HepG2 (cell line): ENCODE measurements around the gene CFTR. TPM values are rescaled to one million over a fixed set of nuclear protein-coding genes. Genes with fewer than 3 reads are reported as not detected.

Source experiments
- ATAC-seq: fragments of 200-7000 bp; cut with Tn5 transposase; 3 replicates; pipeline ENCODE4 v1.9.1; 2020; ENCODE audit warnings: mild to moderate bottlenecking, moderate library complexity
- BruUV-seq: library from RNA; stranded (reverse); fragments of 400-500 nt; replicated peaks from 2 replicates; lab custom pipeline; 2021; lab: Mats Ljungman, UMichigan
- CTCF ChIA-PET: fragments of 300-600 bp; formaldehyde crosslinking; extraction: SDS; loops from one replicate; lab custom pipeline; 2021; ENCODE audit warnings: low total read pairs, inconsistent platforms, low intra/inter-chr PET ratio; lab: Yijun Ruan, JAX
- POLR2A ChIA-PET: fragments of 350-600 bp; sonication (Branson Sonifier 250); formaldehyde crosslinking; loops from one replicate; lab custom pipeline; 2020; ENCODE audit warnings: antibody characterized with exemption, inconsistent platforms; lab: Yijun Ruan, JAX
- DNase-seq: peaks from one replicate; pipeline ENCODE4 v3.0.0-alpha.2; 2015; ENCODE audit warnings: low spot score
- FAIRE-seq: peaks from 3 replicates; lab custom pipeline; 2011; peaks lifted over from hg19 to GRCh38; lab: Jason Lieb, UNC
- H2AFZ ChIP-seq: one replicate; pipeline ENCODE4 v1.6.1; 2011; ENCODE audit warnings: low read length, inconsistent platforms
- H3K27ac ChIP-seq: fragments of 300-600 bp; 3 replicates; pipeline ENCODE4 v1.8.0; 2011; ENCODE audit warnings: mixed run types, mild to moderate bottlenecking, mixed read lengths, low read length, inconsistent platforms; ENCODE audit not compliant: insufficient read depth; ENCODE audit errors: extremely low read length
- H3K27me3 ChIP-seq, 2 experiments: fragments of 200-600 bp in 1 of 2; 2 replicates in 1 of 2; 3 replicates in 1 of 2; pipeline versions ENCODE4 v1.6.0 to v1.8.0; 2011; ENCODE audit warnings: low read length in 2 of 2, mild to moderate bottlenecking in 2 of 2, moderate library complexity in 2 of 2, inconsistent platforms in 1 of 2; ENCODE audit not compliant: insufficient read depth in 2 of 2, control insufficient read depth in 1 of 2
- H3K36me3 ChIP-seq, 2 experiments: fragments of 200-600 bp in 1 of 2; replicated peaks in 1 of 2; 2 replicates in 1 of 2; 3 replicates in 1 of 2; pipeline versions ENCODE4 v1.5.1 to v1.8.0; 2011; ENCODE audit warnings: low read length in 2 of 2, inconsistent platforms in 1 of 2; ENCODE audit not compliant: insufficient read depth in 2 of 2, control insufficient read depth in 1 of 2
- H3K4me1 ChIP-seq: 2 replicates; pipeline ENCODE4 v1.5.1; 2012; ENCODE audit warnings: low read length, inconsistent platforms; ENCODE audit not compliant: insufficient read depth
- H3K4me2 ChIP-seq: 2 replicates; pipeline ENCODE4 v1.6.0; 2011; ENCODE audit warnings: low read depth, low read length, inconsistent platforms
- H3K4me3 ChIP-seq, 3 experiments: fragments of 200-600 bp in 1 of 3; sonication (generic), shearing (Covaris generic) in 1 of 3; replicated peaks in 1 of 3; 2 replicates each; pipeline ENCODE4 v1.5.1; 2011 to 2016; ENCODE audit warnings: low read length in 3 of 3, inconsistent platforms in 2 of 3, low read depth in 2 of 3, mild to moderate bottlenecking in 2 of 3, control low read depth in 1 of 3, mixed read lengths in 1 of 3; ENCODE audit not compliant: insufficient read depth in 1 of 3
- H3K79me2 ChIP-seq: one replicate; pipeline ENCODE4 v1.6.1; 2011; ENCODE audit warnings: low read length, inconsistent platforms; ENCODE audit not compliant: insufficient read depth
- H3K9ac ChIP-seq: 2 replicates; pipeline ENCODE4 v1.6.0; 2011; ENCODE audit warnings: mild to moderate bottlenecking, low read depth, low read length, inconsistent platforms; ENCODE audit not compliant: insufficient read depth
- H3K9me3 ChIP-seq: 2 replicates; pipeline ENCODE4 v1.5.1; 2012; ENCODE audit warnings: mild to moderate bottlenecking, low read length
- H4K20me1 ChIP-seq: 2 replicates; pipeline ENCODE4 v1.6.0; 2011; ENCODE audit warnings: inconsistent platforms, mild to moderate bottlenecking, low read length, moderate library complexity; ENCODE audit not compliant: insufficient read depth
- FOXK2 ChIP-seq: fragments of 450-650 bp; IDR thresholded peaks from 2 replicates; pipeline ENCODE4 v1.6.1; 2016
- NR2C2 ChIP-seq: sonication (generic); formaldehyde crosslinking; IDR thresholded peaks from 2 replicates; pipeline ENCODE4 v1.4.0; 2020; ENCODE audit warnings: missing genetic modification reagents, mild to moderate bottlenecking, moderate library complexity, borderline replicate concordance
- RARG ChIP-seq: sonication (generic); formaldehyde crosslinking; IDR thresholded peaks from 2 replicates; pipeline ENCODE4 v1.4.0; 2020; ENCODE audit warnings: low read depth, mild to moderate bottlenecking, missing genetic modification reagents
- RBAK ChIP-seq: sonication (generic); formaldehyde crosslinking; IDR thresholded peaks from 2 replicates; pipeline ENCODE4 v1.5.1; 2020; ENCODE audit warnings: mild to moderate bottlenecking, missing genetic modification reagents
- TAF15 ChIP-seq: fragments of 200-400 bp; formaldehyde crosslinking; IDR thresholded peaks from one replicate; pipeline ENCODE4 v1.6.1; 2018; ENCODE audit warnings: mild to moderate bottlenecking, low read depth, low read length; ENCODE audit not compliant: poor library complexity, severe bottlenecking
- ZBTB34 ChIP-seq: sonication (generic); formaldehyde crosslinking; IDR thresholded peaks from 2 replicates; pipeline ENCODE4 v1.8.0; 2022; ENCODE audit warnings: mild to moderate bottlenecking, missing genetic modification reagents
- ZBTB7A ChIP-seq: sonication (generic); formaldehyde crosslinking; IDR thresholded peaks from 2 replicates; pipeline ENCODE4 v1.8.0; 2022; ENCODE audit warnings: mild to moderate bottlenecking, missing genetic modification reagents
- ZNF572 ChIP-seq: sonication (generic); formaldehyde crosslinking; IDR thresholded peaks from 2 replicates; pipeline ENCODE4 v1.5.1; 2020; ENCODE audit warnings: mild to moderate bottlenecking, missing genetic modification reagents
- ZNF607 ChIP-seq: sonication (generic); formaldehyde crosslinking; IDR thresholded peaks from 2 replicates; pipeline ENCODE4 v1.5.1; 2020; ENCODE audit warnings: missing genetic modification reagents, mild to moderate bottlenecking, borderline replicate concordance
- ZNF740 ChIP-seq: sonication (generic); formaldehyde crosslinking; IDR thresholded peaks from 2 replicates; pipeline ENCODE4 v1.4.0; 2020; ENCODE audit warnings: missing genetic modification reagents
- ZNF878 ChIP-seq: sonication (generic); formaldehyde crosslinking; IDR thresholded peaks from 2 replicates; pipeline ENCODE4 v1.8.1; 2023; ENCODE audit warnings: mild to moderate bottlenecking, missing genetic modification reagents, moderate library complexity
- WGBS: methylation state at CpG from one replicate; pipeline ENCODE4 v1.1.6; 2017; ENCODE audit warnings: low lambda C conversion rate; 5-methylcytosine and 5-hydroxymethylcytosine counted together
- in situ Hi-C: cut with HindIII; loops from 2 replicates; pipeline ENCODE4 v1.10.0; 2017; ENCODE audit warnings: low pct_unique_long_range_greater_than_20kb; ENCODE audit not compliant: extremely low pct_ligation_motif_present
- intact Hi-C: fragments of 100-400 bp; cut with micrococcal nuclease; formaldehyde crosslinking; loops from one replicate; pipeline ENCODE4 v1.10.0; 2022; ENCODE audit not compliant: unreplicated experiment
- polyA plus RNA-seq, 8 experiments: library from polyadenylated mRNA; depleted of rRNA in 3 of 8; stranded (reverse) in 7 of 8; unstranded in 1 of 8; fragments of >200 nt; fragmentation: Illumina TruSeq in 4 of 8; extraction: Trizol in 4 of 8; gene quantifications; 2 replicates each; pipeline versions ENCODE4 v1.2.1 to v1.2.3, GENCODE V29; 2011 to 2016; ENCODE audit warnings: low read depth in 4 of 8, missing spikeins in 1 of 8, mixed read lengths in 1 of 8; ENCODE audit not compliant: insufficient read depth in 1 of 8
- total RNA-seq, 5 experiments: library from RNA; depleted of rRNA; stranded (reverse); fragments of >200 nt; fragmentation: Illumina TruSeq; extraction: Trizol; gene quantifications; 2 replicates each; pipeline ENCODE4 v1.2.3, GENCODE V29; 2016; ENCODE audit warnings: low read depth in 1 of 5
- TF ChIP-seq, protein P1 (sequence below): sonication (generic); formaldehyde crosslinking; IDR thresholded peaks from 2 replicates; pipeline ENCODE4 v1.9.0; 2021; ENCODE audit warnings: missing genetic modification reagents, borderline replicate concordance

CFTR gene
- total and polyA plus RNA-seq, 2 of the 13 experiments (the other 11 are each of a cell fraction or from before 2014, with no cell fraction given), result not detected

GRCh38 chr7:117567781-117568180, 88.0 kb downstream of the CFTR start:
- DNase-seq (no peak), FAIRE-seq (no peak), ATAC-seq (no peak)
- Histone ChIP-seq H3K9ac (no peak overlapping the region), H3K4me2 (no peak overlapping the region), H3K27ac (no peak overlapping the region), H4K20me1 (no peaks in the 10 kb centered on the region), H3K36me3 (no peaks in the 10 kb centered on the region), H2AFZ (no peak overlapping the region), H3K27me3 (no peaks in the 10 kb centered on the region; a peak in 1 of 5 replicates), H3K9me3 (no peaks in the 10 kb centered on the region), H3K4me1 (no peaks in the 10 kb centered on the region), H3K79me2 (no peaks in the 10 kb centered on the region), H3K4me3 (no peak overlapping the region)
- in situ Hi-C loops (no loop called here), intact Hi-C loops (no loop called here)
- ChIA-PET CTCF (no interaction called here), POLR2A (no interaction called here)
- BruUV-seq, result no TSS peak
- 5% methylated on average over 1 of the region's 1 CpG for WGBS
- TF ChIP-seq ZNF740 (CRISPR knock-in tag) (no peak), ZNF607 (no peak), TAF15 (no peak), ZNF572 (CRISPR knock-in tag) (no peak), ZBTB7A (CRISPR knock-in tag) (no peak), NR2C2 (no peak), ZNF878 (CRISPR knock-in tag) (no peak), RARG (CRISPR knock-in tag) (no peak), FOXK2 (no peak), ZBTB34 (CRISPR knock-in tag) (no peak), RBAK (CRISPR knock-in tag) (no peak)
- TF ChIP-seq, protein P1, sequence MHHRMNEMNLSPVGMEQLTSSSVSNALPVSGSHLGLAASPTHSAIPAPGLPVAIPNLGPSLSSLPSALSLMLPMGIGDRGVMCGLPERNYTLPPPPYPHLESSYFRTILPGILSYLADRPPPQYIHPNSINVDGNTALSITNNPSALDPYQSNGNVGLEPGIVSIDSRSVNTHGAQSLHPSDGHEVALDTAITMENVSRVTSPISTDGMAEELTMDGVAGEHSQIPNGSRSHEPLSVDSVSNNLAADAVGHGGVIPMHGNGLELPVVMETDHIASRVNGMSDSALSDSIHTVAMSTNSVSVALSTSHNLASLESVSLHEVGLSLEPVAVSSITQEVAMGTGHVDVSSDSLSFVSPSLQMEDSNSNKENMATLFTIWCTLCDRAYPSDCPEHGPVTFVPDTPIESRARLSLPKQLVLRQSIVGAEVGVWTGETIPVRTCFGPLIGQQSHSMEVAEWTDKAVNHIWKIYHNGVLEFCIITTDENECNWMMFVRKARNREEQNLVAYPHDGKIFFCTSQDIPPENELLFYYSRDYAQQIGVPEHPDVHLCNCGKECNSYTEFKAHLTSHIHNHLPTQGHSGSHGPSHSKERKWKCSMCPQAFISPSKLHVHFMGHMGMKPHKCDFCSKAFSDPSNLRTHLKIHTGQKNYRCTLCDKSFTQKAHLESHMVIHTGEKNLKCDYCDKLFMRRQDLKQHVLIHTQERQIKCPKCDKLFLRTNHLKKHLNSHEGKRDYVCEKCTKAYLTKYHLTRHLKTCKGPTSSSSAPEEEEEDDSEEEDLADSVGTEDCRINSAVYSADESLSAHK (CRISPR knock-in tag), result no peak
